Subcutaneous adipose tissue (tissue), 4 donors: ENCODE results near the gene ITGB3. TPM values are rescaled to one million over a fixed set of nuclear protein-coding genes. Genes with fewer than 3 reads are reported as not detected.

Source experiments
- total RNA-seq, 4 donors: library from RNA; depleted of rRNA; stranded (reverse); fragments of >200 nt; gene quantifications; one replicate each; pipeline ENCODE4 v1.1.0, GENCODE V29; 2016
- TF ChIP-seq, protein P1 (sequence below): fragments of 450-650 bp; IDR thresholded peaks from one replicate; pipeline ENCODE4 v1.5.1; 2016; ENCODE audit warnings: low read depth, mild to moderate bottlenecking, control low read depth, antibody characterized with exemption, moderate library complexity

The ITGB3 gene
- total RNA-seq, 4 donors from 2014 or later, result 9.8 to 22.6 (median 13.8) TPM

- TF ChIP-seq, protein P1, sequence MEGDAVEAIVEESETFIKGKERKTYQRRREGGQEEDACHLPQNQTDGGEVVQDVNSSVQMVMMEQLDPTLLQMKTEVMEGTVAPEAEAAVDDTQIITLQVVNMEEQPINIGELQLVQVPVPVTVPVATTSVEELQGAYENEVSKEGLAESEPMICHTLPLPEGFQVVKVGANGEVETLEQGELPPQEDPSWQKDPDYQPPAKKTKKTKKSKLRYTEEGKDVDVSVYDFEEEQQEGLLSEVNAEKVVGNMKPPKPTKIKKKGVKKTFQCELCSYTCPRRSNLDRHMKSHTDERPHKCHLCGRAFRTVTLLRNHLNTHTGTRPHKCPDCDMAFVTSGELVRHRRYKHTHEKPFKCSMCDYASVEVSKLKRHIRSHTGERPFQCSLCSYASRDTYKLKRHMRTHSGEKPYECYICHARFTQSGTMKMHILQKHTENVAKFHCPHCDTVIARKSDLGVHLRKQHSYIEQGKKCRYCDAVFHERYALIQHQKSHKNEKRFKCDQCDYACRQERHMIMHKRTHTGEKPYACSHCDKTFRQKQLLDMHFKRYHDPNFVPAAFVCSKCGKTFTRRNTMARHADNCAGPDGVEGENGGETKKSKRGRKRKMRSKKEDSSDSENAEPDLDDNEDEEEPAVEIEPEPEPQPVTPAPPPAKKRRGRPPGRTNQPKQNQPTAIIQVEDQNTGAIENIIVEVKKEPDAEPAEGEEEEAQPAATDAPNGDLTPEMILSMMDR, result no peak
Observed at GRCh38 chr17:47266782-47267181, 13.2 kb downstream of the ITGB3 start.

- TF ChIP-seq, protein P1, result no peak
Observed at GRCh38 chr17:47267354-47267828, 13.8 kb downstream of the ITGB3 start.

DNA sequence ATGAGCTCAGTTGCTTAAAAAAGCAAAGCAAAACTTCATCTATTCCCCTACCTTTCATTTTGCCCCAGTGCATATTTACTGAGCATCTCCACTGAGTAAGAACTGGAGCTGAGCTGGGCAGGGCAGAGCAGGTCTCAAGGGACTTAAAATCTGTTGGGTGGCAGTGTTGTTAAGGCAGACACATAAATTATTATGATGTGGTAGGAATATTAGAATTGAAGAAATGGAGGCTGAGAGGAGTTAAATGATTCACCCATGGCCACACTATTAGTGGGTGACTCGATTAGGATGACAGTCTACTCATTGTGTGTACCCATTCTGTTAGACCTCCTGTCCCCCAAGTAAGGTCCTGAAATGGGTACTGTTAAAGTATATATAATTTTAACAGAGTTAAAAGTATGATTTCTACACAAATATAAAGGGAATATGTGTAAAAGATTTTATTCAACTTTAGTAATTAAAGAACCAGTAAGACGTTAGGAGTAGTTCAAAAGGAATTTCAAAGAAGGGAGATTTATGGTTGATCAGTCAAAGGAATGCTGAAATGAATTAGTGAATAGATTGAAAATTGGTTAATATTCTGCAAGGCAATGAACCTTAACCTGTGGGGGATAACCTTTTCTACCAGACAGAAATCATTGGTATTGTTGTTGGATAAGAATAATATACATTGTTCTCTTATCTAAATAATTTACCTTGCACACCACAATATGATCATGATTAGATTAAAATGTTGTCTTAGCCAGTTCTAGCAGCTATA is 17.5 kb downstream of the ITGB3 start:
- TF ChIP-seq, protein P1, result no peak

DNA sequence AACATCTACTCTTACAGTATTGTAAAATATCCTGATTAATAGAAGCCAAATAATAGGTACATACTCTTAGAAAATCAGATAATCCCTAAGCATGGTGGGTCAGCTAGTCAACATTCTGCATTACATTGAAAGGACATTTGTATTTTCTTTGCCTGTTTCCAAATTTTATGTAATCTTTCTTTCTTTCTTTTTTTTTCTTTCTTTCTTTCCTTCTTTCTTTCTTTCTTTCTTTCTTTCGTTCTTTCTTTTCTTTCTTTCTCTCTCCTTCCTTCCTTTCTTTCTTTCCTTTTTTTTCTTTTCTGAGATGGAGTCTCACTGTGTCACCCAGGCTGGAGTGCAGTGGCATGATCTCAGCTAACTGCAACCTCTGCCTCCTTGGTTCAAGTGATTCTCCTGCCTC is 18.9 kb downstream of the ITGB3 start:
- TF ChIP-seq, protein P1, result no peak

DNA sequence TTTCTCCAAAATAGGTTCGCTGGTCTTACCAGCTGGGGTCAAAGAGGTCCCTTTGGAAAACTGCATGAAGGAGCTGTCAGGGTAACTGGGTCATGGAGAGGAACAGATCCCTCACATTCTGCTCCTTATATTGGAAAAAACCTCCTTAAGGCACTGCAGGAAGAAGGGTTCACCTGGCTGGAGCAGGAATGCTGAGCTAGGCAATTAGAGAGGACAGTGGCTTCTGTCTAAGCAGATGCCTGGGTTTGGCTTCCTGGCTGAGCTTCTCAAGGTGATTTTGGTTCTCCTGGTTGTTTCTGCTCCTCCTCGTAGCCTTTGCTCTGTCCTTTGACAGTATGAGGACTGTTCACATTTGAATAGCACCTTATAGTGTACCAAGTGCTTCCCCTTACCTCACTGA is 19.6 kb downstream of the ITGB3 start:
- TF ChIP-seq, protein P1, result no peak

DNA sequence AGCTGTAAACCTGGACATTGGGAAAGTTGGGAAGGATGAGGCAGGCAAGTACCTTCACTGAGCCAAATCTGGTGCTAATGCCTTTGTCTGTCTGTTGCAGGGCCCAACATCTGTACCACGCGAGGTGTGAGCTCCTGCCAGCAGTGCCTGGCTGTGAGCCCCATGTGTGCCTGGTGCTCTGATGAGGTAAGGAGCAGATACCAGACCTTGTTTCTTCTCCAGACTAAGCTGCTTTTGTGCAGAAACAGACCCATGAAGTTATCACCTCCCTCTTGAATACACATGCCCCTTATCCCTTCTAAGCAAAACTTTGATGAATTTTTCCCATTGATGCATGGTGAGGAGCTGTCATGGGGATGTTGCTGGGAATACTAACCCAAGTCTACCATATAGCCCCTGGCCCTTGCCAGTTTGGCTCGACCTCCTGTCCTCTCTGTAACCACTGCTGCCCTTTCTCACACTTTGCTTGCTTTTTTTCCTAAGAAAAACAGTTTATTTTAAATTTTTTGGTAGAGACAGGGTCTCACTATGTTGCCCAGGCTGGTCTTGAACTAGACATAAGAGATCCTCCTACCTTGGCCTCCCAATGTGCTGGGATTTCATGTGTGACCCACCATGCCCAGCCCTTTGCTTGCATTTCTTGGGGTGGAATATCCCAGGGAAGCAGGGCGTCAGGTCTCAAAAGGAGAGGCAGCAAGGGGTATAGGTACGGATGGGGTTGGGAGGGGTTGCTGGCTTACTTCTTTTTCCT is 20.9 kb downstream of the ITGB3 start:
- TF ChIP-seq, protein P1, result no peak
